ENCODE measurements around the gene MTOR.
"Not testable (repeated sequence)": the region's sequence is repeated elsewhere in the genome, so short reads cannot be mapped to it uniquely, and the experiment has no call there.

MTOR gene

DNA sequence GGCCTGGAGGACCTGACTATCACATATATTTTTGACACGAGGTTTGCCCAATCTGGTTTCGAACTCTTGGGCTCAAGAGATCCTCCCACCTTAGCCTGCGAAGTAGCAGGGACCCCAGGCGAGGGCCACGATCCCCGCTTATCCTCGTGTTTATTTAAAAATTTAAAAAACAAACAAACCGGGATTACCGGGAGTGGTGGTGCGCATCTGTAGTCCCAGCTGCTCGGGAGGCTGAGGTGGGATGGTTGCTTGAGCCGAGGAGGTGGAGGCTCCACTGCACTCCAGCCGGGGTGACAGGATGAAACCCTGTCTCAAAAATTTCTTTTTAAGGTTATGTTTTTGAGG, 162.2 kb downstream of the MTOR start:
- DNase-seq = no peak

GRCh38 chr1:11099310-11100148, 162.8 kb downstream of the MTOR start, which contains the start of gene EXOSC10:
Gene EXOSC10, minus strand, starts transcription at chr1:11099869. Its CDS starts 38 bp downstream, at chr1:11099831.
- DNase-seq = peak; percentile 98

GRCh38 chr1:11098931-11099309, 163.4 kb downstream of the MTOR start:
- DNase-seq = peak; percentile 22

DNA sequence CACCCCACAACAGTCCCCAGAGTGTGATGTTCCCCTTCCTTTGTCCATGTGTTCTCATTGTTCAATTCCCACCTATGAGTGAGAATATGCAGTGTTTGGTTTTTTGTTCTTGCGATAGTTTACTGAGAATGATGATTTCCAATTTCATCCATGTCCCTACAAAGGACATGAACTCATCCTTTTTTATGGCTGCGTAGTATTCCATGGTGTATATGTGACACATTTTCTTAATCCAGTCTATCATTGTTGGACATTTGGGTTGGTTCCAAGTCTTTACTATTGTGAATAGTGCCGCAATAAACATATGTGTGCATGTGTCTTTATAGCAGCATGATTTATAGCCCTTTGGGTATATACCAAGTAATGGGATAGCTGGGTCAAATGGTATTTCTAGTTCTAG, 178.6 kb downstream of the MTOR start:
- DNase-seq = not testable (repeated sequence)

GRCh38 chr1:11080931-11081330, 181.4 kb downstream of the MTOR start:
- DNase-seq = peak; percentile 12

DNA sequence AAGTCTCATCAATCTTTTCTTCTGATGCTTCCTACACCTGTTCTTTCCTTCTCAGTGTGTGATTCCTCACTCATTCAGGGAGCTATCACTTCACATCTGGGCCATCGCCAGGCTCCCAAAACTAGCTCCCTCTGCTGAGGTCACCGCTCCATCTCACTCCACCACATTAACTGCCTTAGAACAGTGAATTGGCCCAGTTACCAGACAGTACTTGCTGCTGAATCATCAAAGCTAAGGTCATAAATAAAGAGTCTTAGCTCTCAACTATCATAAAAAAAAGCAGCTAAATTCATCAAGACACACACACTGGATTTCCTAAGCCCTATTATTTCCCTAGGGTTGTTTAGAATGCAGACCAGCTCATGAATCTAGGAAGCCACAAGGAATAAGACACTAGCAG, 183.7 kb downstream of the MTOR start:
- peak; percentile 32 for DNase-seq

- peak; percentile 42 for DNase-seq
Measured at GRCh38 chr1:11073398-11073797, 189.0 kb downstream of the MTOR start.

- no peak for DNase-seq
Measured at GRCh38 chr1:11072216-11072917, 190.0 kb downstream of the MTOR start.

DNA sequence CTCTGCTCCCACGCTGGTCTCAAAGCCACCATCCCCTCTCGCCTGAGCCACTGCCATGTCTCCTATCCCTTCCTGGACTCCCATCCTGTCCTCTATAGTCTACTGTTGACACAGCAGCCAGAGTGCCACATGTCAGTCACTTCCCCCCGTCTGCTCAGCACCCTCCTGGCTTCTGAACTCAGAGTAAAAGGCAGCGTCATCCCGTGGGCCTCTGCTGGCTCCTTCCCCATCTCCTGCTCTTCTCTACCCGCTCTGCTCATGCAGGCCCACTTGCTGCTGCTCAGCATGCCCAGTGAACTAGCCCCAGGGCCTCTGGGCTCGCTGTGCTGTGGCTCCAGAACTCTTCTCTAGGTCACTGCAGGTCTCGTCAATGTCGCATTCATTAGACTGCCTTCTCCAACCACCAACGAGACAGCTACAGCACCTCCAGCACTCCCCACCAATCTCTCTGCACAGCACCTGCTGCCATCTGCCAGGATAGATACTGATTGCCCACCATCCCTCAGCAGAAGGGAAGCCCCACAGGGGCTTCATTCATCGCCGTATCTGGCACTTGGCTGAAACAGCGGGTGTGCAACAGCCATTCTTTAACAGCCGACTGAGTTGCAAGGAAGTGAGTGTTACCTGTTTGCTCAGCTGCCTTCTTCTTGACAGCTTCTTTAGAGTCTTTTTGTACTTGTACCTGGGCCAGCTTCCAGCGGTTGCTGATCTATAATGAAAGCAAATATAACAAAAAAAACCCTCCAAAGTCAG, 190.7 kb downstream of the MTOR start:
- no peak for DNase-seq

- peak; percentile 28 for DNase-seq
Measured at GRCh38 chr1:11070876-11071275, 191.5 kb downstream of the MTOR start.

DNA sequence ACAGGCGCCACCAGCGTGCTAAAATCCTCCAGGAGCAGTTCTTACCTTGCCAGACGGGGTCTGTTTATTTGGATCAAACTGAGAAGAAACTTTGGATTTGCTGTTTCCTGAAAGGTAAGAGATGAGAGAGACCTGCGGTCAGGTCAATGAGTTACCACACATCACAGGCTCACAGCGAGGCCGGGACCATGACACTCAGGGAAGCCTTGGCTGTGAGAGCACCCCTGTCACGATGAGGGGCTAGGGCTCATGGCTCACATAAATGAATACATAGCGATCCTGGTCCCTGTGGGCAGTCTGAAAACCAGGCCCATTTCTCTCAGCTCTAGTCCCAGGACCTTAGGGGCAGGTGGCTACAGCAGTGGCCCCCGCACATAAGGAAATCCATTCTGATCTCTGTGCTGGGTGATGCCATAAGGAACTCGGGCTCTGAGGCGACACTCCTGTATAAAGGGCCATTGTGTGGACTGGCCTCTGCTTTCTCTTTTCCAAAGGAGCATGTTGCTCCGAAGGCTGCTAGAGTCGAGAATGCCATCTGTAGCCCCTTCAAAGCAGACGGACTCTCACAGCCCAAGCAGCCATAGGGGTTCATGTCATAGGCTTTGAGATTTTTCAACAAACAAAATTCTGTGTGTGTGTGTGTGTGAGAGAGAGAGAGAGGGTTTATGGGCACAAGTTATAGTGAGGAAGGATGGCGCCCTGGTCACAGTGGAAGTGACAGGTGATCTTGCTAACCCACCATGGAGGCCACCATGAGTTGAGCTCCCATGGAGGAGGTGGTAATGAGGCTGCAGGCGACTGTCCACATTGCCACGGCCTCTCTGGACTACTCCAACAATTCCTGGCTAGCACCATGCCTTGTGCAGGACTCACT, 193.5 kb downstream of the MTOR start:
- peak; percentile 42 for DNase-seq

DNA sequence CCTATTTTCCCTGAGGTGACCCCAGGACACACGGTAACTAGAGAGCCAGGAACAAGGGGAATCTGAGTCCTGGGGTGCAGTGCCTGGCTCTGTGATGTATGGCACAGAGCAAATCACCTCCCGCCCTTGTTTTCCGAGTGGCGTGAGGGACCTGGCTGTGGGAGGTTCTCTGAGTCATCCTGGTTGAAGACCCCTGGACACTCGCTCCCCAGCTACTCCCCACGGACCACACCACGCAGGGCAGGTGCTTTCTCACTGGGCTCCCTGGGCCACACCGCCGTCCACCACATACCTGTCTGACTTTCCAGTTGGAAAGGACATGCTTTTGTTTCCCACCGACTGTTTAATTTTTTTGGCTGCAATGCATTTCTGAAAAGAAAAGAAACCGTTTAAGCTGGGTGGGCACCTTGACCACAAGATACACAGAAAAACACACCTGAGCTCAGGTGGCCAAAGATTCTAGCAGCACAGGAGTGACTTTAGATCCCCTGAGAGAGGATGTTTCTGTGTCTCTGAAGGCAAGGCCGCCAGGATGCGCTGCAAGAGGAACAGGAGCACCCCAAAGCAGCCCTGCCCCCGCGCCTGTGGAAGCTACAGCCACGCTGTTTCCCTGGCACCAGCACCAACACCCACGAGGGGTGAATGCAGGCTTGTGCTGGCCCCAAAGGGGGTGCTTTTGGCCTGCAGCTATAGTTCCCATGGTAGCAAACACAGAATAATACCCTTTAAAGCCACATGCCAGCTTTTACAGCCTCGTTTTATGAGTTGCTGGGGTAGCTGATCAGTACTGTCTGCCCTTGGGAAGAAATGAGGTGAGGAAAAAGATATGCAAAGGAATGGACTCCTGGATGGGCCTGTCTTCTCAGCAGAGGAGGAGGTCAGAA, 194.4 kb downstream of the MTOR start:
- peak; percentile 46 for DNase-seq

GRCh38 chr1:11065796-11066195, 196.6 kb downstream of the MTOR start:
- DNase-seq = peak; percentile 25

DNA sequence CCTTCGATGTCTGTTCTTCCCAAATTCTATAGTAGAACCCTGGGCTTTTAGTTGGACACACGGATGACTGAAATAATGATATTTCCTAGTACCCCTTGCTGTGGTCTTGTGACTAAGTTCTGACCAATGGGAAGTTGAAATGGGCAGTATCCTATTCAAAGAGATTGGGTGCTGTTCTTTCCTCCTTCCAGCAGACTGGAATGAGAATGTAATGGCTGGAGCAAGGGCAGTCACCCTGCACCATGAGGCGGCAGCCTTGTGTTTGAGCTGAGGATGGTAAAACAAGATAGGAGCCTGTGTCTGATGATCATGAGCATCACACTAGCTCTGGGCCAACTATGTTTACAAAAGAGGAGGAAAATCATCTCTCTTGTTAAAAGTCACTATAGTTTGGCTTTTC, 197.4 kb downstream of the MTOR start:
- DNase-seq = peak; percentile 32

DNA sequence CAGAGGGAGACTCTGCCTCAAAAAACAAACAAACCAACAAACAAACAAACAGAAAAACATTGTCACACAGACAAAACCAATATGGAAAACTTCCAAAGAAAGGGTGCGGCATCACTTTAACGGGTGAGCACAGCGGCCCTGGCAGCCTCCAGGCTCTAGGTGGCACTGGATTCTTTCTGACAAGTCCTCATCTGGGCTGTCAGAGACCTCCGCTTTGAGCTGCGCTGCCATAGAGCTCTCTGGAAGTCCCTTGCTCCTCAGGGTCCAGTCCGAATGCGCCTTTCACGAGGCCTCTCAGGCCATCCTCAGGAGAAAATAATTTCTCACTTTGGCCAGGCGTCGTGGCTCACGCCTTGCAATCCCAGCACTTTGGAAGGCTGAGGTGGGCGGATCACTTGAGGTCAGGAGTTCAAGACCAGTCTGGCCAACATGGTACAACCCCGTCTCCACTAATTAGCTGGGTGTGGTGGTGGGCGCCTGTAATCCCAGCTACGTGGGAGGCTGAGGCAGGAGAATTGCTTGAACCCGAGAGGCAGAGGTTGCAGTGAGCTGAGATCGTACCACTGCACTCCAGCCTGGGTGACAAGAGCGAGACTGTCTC, 198.3 kb downstream of the MTOR start:
- DNase-seq = peak; percentile 61

- DNase-seq = peak; percentile 58
Measured at GRCh38 chr1:11062965-11063401, 199.4 kb downstream of the MTOR start.

DNA sequence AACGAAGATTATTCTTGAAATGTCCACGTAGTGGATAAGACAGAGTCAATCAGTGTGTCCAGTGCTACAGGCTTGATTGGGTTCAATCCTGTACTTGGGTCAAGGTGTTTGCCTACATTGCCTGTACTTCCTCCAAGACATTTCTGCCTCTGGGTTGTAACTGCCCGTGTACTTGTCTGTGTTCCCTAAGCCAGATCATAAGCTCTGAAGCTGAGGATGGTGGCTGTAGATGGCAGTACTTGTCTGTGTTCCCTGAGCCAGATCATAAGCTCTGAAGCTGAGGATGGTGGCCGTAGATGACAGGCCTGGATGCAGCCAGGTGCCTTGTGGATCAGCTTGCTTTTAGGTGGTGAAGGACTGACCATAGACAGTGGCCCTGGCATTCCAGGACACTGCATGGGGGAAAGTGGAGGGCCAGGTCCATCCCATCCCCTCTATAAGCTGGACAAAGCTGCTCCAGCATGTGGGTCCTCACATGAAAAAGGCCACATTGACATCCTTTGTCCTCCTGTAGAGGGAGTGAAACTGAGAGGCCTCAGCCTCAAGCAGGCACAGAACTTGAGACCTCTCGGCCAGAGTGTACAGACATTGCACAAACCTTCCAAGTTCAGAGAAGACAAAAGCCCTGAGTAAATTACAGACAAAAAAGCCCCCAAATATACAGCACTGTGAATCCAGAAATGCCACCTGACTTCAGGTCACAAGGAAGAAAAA, 200.5 kb downstream of the MTOR start:
- peak; percentile 52 for DNase-seq

DNA sequence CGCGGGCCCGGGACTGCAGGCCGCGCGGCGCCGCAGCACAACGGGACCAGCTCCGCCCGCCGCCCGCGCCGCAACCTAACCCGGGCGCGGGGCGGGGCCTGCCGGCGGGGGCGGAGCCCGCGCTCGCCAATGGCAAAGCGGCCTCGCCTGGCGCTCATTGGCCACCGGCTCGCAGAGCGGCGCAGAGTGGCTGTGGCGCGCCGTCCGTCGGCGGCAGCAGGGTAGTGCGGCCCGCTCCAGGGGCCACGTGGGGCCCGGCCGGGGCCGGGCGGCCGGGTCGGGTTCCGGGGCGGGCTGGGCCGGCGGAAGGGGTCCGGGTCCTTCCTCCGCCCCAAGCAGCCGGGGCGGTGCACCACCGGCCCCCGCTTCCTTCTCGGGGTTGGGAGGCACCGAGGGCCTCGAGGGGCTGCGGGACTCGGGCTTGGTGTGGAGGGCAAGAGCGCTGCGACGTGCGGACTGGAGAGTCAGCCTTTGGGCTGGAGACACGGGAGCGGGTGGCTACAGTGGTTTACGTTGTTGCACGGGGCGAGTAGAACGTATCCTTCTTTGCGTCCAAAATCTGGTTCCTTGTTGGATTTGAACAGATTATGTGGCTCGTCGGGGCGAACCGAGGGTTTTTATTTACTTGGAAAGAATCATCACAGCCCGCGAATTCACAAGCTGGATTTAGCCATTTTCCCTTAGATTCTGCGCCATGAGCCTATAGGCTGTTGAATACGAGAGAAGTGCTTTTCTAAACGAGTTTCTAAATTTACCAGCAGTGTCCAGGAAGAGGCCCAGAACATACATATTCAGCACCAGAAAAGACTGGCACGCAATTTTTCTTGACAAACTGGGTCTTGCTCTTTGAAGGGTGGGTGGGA, 202.2 kb downstream of the MTOR start, which contains the start of gene SRM:
Gene SRM (minus strand): TSS at position 51 of the 863 bp plus-strand sequence. CDS start 75 bp downstream, outside the sequence.
- DNase-seq = peak; percentile 94
